GM18520 (cell line): ENCODE data around the gene TBX4.

ENCODE experiments used
- ATAC-seq: cut with Tn5 transposase; IDR thresholded peaks from one replicate; pipeline ENCODE4 v1.9.1; 2021; ENCODE audit not compliant: unreplicated experiment

The TBX4 gene

DNA sequence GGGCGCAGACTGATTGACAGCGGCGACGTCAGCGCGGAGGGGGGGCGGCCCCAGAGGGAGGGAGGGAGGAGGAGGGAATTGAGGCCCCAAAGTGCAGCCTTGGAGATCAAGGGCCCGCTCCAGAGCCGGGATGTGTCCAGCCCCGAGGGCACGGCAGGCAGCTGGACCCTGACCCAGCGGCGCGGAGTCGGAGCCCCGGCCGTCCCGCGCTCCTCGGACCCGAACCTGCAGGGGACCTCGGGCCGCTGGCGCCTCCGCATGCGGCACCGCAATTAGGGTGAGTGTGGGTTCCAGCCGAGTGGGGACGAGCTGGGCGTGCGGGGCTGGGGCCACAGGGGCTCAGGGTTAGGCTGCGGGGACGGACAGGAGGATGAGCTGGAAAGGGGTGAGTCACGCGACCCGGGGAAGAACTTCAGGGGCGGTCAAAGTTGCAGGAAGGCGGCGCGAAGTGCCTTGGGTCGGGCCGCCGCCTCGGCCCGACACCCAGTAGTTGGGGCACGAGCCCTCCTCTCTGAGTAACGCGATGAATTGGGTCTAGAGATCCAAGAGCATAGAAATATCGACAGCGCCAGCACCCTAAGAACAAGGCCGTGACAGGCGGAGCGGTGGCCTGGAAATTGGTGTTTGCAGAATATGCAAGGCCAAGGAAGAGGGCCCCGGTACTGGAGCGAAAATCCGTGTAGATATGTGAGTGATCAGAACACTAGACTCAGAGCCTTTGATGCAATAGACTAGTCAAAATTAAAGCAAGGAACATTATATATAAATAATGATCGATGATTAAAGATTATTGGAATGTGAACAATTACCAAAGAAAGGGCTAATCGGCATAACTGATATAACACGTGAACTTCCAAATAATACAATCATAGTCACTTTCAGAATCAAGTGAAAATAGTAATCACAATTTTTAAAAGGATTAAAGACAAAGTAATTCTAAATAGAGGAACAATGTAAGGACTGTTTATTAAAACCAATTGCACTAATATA, at the start of gene TBX4:
TBX4 (plus strand) TSS at position 122 of the 990 bp plus-strand sequence. CDS start 4,069 bp downstream, outside the sequence.
- ATAC-seq, result no peak

GRCh38 chr17:61402978-61403800, 49.0 kb upstream of the TBX4 start:
- no peak for ATAC-seq

GRCh38 chr17:61403801-61404662, 48.2 kb upstream of the TBX4 start:
- no peak for ATAC-seq

DNA sequence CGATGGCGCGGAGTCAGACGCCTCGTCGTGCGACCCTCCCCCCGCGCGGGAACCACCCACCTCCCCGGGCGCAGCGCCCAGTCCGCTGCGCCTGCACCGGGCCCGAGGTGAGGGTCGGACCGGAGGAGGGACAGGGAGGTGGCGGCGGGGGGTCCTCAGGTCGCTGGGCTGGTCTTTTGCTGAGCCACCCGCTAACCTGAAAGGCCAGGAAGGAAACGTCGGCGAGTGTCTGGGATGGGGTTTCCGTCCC, 47.6 kb upstream of the TBX4 start:
- no peak for ATAC-seq

DNA sequence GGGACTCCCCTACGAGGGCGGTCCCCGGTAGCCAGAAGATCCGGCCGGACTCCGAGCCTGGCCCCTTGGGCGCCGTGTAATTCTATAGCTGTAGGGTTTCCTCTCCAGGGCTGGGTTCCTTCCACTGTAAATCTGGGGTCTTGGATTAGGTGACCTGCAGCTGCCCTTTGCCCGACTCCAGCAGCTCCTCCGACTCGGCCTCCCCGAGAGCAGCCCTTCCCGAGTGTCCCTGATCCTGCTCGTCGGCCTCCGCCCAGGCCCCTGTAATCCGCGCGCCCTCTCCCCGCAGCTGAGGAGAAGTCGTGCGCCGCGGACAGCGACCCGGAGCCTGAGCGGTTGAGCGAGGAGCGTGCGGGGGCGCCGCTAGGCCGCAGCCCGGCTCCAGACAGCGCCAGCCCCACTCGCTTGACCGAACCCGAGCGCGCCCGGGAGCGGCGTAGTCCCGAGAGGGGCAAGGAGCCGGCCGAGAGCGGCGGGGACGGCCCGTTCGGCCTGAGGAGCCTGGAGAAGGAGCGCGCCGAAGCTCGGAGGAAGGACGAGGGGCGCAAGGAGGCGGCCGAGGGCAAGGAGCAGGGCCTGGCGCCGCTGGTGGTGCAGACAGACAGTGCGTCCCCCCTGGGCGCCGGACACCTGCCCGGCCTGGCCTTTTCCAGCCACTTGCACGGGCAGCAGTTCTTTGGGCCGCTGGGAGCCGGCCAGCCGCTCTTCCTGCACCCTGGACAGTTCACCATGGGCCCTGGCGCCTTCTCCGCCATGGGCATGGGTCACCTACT, 47.1 kb upstream of the TBX4 start:
- ATAC-seq, result no peak

DNA sequence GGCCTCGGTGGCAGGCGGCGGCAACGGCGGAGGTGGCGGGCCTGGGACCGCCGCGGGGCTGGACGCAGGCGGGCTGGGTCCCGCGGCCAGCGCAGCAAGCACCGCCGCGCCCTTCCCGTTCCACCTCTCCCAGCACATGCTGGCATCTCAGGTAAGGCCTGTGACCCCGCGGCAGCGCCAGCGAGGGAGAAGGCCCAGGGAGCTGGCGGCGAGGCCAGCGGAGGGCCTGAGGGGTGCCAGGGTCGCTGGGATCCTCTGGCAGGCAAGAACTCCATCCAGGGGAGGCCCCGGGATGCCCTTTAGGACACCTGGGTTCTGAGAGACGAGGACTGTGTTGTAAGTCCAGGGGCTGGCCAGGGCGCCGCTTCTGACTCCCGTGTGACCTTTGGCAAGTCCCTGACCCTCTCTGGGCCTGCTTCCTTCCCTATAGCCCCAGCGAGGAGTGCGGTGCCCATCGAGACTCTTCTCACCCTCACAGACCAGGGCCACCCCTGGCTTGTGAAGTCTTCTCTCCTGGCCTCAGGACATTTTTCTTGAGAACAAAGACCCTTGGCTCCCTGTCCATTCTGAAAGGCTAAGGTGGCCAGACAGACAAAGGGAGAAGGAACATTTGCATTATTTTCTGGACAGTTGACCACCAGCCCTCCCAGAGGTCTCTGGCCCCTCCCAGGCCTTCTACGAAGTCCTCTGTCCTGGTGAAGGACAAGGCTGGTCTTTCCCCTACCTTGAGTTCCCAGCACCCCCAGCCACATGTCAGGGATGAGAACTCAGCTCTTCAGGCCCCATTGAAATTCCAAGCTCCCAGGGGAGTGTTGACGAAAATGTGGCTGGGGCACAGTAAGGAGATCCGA, 46.3 kb upstream of the TBX4 start:
- ATAC-seq, result no peak

GRCh38 chr17:61406537-61406845, 45.7 kb upstream of the TBX4 start:
- ATAC-seq, result no peak

- no peak for ATAC-seq
These were observed 45.0 kb upstream of the TBX4 start for GRCh38 chr17:61406971-61407911.

- no peak for ATAC-seq
These were observed 43.8 kb upstream of the TBX4 start for GRCh38 chr17:61408151-61409041.

- no peak for ATAC-seq
These were observed 42.7 kb upstream of the TBX4 start for GRCh38 chr17:61409301-61410112.

GRCh38 chr17:61410141-61411010, 41.8 kb upstream of the TBX4 start:
- ATAC-seq, result no peak

GRCh38 chr17:61411011-61411260, 41.3 kb upstream of the TBX4 start:
- no peak for ATAC-seq

- ATAC-seq, result no peak
These were observed 40.7 kb upstream of the TBX4 start for GRCh38 chr17:61411261-61412142.

DNA sequence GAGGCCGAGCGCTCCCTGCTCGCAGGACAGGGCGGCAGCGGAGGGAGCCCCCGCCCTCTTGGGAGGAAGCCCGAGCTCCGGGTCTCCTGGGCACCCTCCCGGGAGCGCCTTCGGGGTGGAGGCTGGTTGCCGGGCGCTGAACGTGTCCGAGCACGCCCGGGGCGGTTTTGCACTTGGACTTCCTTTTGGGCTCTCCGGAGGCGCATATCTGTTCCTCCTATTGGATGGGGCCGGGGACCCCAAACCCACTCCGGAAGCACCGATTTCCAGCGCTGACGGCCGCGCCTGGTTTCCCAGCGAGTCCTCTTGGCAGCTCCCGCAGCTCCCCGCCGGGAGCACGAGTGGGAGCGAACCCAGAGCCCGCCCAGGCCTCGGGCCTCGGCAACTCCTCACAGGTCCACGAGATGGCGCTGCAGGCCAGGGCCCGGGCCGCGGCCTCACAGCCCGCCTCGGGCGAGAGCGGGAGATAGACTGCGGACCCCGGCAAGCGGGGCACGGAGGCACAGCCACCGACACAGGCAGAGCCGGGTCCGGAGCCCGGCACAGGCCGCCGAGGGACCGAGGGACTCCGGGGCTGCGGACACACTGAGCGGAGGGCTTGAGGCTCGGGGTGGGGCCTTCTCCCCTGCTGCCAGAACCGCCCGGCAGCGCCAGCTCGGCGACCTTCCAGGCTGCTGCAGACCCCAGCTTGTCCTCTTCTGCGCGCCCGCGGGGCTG, 39.9 kb upstream of the TBX4 start:
- peak; percentile 56 for ATAC-seq
